HepG2 (cell line): ENCODE results near the gene KDR. TPM values are rescaled to one million over a fixed set of nuclear protein-coding genes. Genes with fewer than 3 reads are reported as not detected.

Experiments
- ATAC-seq: fragments of 200-7000 bp; cut with Tn5 transposase; 3 replicates; pipeline ENCODE4 v1.9.1; 2020; ENCODE audit warnings: mild to moderate bottlenecking, moderate library complexity
- BruUV-seq: library from RNA; stranded (reverse); fragments of 400-500 nt; replicated peaks from 2 replicates; lab custom pipeline; 2021; lab: Mats Ljungman, UMichigan
- CTCF ChIA-PET: fragments of 300-600 bp; formaldehyde crosslinking; extraction: SDS; loops from one replicate; lab custom pipeline; 2021; ENCODE audit warnings: low total read pairs, inconsistent platforms, low intra/inter-chr PET ratio; lab: Yijun Ruan, JAX
- POLR2A ChIA-PET: fragments of 350-600 bp; sonication (Branson Sonifier 250); formaldehyde crosslinking; loops from one replicate; lab custom pipeline; 2020; ENCODE audit warnings: antibody characterized with exemption, inconsistent platforms; lab: Yijun Ruan, JAX
- DNase-seq: peaks from one replicate; pipeline ENCODE4 v3.0.0-alpha.2; 2015; ENCODE audit warnings: low spot score
- FAIRE-seq: peaks from 3 replicates; lab custom pipeline; 2011; peaks lifted over from hg19 to GRCh38; lab: Jason Lieb, UNC
- H2AFZ ChIP-seq: one replicate; pipeline ENCODE4 v1.6.1; 2011; ENCODE audit warnings: low read length, inconsistent platforms
- H3K27ac ChIP-seq: fragments of 300-600 bp; 3 replicates; pipeline ENCODE4 v1.8.0; 2011; ENCODE audit warnings: mixed run types, mild to moderate bottlenecking, mixed read lengths, low read length, inconsistent platforms; ENCODE audit not compliant: insufficient read depth; ENCODE audit errors: extremely low read length
- H3K27me3 ChIP-seq, 2 experiments: fragments of 200-600 bp in 1 of 2; 2 replicates in 1 of 2; 3 replicates in 1 of 2; pipeline versions ENCODE4 v1.6.0 to v1.8.0; 2011; ENCODE audit warnings: low read length in 2 of 2, mild to moderate bottlenecking in 2 of 2, moderate library complexity in 2 of 2, inconsistent platforms in 1 of 2; ENCODE audit not compliant: insufficient read depth in 2 of 2, control insufficient read depth in 1 of 2
- H3K36me3 ChIP-seq, 2 experiments: fragments of 200-600 bp in 1 of 2; replicated peaks in 1 of 2; 2 replicates in 1 of 2; 3 replicates in 1 of 2; pipeline versions ENCODE4 v1.5.1 to v1.8.0; 2011; ENCODE audit warnings: low read length in 2 of 2, inconsistent platforms in 1 of 2; ENCODE audit not compliant: insufficient read depth in 2 of 2, control insufficient read depth in 1 of 2
- H3K4me1 ChIP-seq: 2 replicates; pipeline ENCODE4 v1.5.1; 2012; ENCODE audit warnings: low read length, inconsistent platforms; ENCODE audit not compliant: insufficient read depth
- H3K4me2 ChIP-seq: 2 replicates; pipeline ENCODE4 v1.6.0; 2011; ENCODE audit warnings: low read depth, low read length, inconsistent platforms
- H3K4me3 ChIP-seq, 3 experiments: fragments of 200-600 bp in 1 of 3; sonication (generic), shearing (Covaris generic) in 1 of 3; replicated peaks in 1 of 3; 2 replicates each; pipeline ENCODE4 v1.5.1; 2011 to 2016; ENCODE audit warnings: low read length in 3 of 3, inconsistent platforms in 2 of 3, low read depth in 2 of 3, mild to moderate bottlenecking in 2 of 3, control low read depth in 1 of 3, mixed read lengths in 1 of 3; ENCODE audit not compliant: insufficient read depth in 1 of 3
- H3K79me2 ChIP-seq: one replicate; pipeline ENCODE4 v1.6.1; 2011; ENCODE audit warnings: low read length, inconsistent platforms; ENCODE audit not compliant: insufficient read depth
- H3K9ac ChIP-seq: 2 replicates; pipeline ENCODE4 v1.6.0; 2011; ENCODE audit warnings: mild to moderate bottlenecking, low read depth, low read length, inconsistent platforms; ENCODE audit not compliant: insufficient read depth
- H3K9me3 ChIP-seq: 2 replicates; pipeline ENCODE4 v1.5.1; 2012; ENCODE audit warnings: mild to moderate bottlenecking, low read length
- H4K20me1 ChIP-seq: 2 replicates; pipeline ENCODE4 v1.6.0; 2011; ENCODE audit warnings: inconsistent platforms, mild to moderate bottlenecking, low read length, moderate library complexity; ENCODE audit not compliant: insufficient read depth
- AFF4 ChIP-seq: sonication (generic); formaldehyde crosslinking; IDR thresholded peaks from 2 replicates; pipeline ENCODE4 v1.4.0; 2020; ENCODE audit warnings: missing genetic modification reagents
- AKNA ChIP-seq: sonication (generic); formaldehyde crosslinking; IDR thresholded peaks from 2 replicates; pipeline ENCODE4 v1.4.0; 2020; ENCODE audit warnings: missing genetic modification reagents, borderline replicate concordance
- KLF15 ChIP-seq: sonication (generic); formaldehyde crosslinking; IDR thresholded peaks from 2 replicates; pipeline ENCODE4 v1.8.1; 2023; ENCODE audit warnings: borderline replicate concordance, mild to moderate bottlenecking, inconsistent platforms, missing genetic modification reagents, mixed read lengths
- RAD51 ChIP-seq: fragments of 450-650 bp; IDR thresholded peaks from 2 replicates; pipeline ENCODE4 v1.6.1; 2016; ENCODE audit warnings: borderline replicate concordance
- SP4 ChIP-seq: sonication (generic); formaldehyde crosslinking; IDR thresholded peaks from 2 replicates; pipeline ENCODE4 v1.8.1; 2023; ENCODE audit warnings: mild to moderate bottlenecking, missing genetic modification reagents
- THAP7 ChIP-seq: sonication (generic); formaldehyde crosslinking; IDR thresholded peaks from 2 replicates; pipeline ENCODE4 v1.8.1; 2023; ENCODE audit warnings: mild to moderate bottlenecking, missing genetic modification reagents
- TRIM24 ChIP-seq: sonication (generic); formaldehyde crosslinking; IDR thresholded peaks from 2 replicates; pipeline ENCODE4 v1.8.0; 2022; ENCODE audit warnings: mild to moderate bottlenecking, missing genetic modification reagents
- YEATS4 ChIP-seq: sonication (generic); formaldehyde crosslinking; IDR thresholded peaks from 2 replicates; pipeline ENCODE4 v1.4.0; 2020; ENCODE audit warnings: missing genetic modification reagents, borderline replicate concordance
- WGBS: methylation state at CpG from one replicate; pipeline ENCODE4 v1.1.6; 2017; ENCODE audit warnings: low lambda C conversion rate; 5-methylcytosine and 5-hydroxymethylcytosine counted together
- in situ Hi-C: cut with HindIII; loops from 2 replicates; pipeline ENCODE4 v1.10.0; 2017; ENCODE audit warnings: low pct_unique_long_range_greater_than_20kb; ENCODE audit not compliant: extremely low pct_ligation_motif_present
- intact Hi-C: fragments of 100-400 bp; cut with micrococcal nuclease; formaldehyde crosslinking; loops from one replicate; pipeline ENCODE4 v1.10.0; 2022; ENCODE audit not compliant: unreplicated experiment
- polyA plus RNA-seq, 8 experiments: library from polyadenylated mRNA; depleted of rRNA in 3 of 8; stranded (reverse) in 7 of 8; unstranded in 1 of 8; fragments of >200 nt; fragmentation: Illumina TruSeq in 4 of 8; extraction: Trizol in 4 of 8; gene quantifications; 2 replicates each; pipeline versions ENCODE4 v1.2.1 to v1.2.3, GENCODE V29; 2011 to 2016; ENCODE audit warnings: low read depth in 4 of 8, missing spikeins in 1 of 8, mixed read lengths in 1 of 8; ENCODE audit not compliant: insufficient read depth in 1 of 8
- total RNA-seq, 5 experiments: library from RNA; depleted of rRNA; stranded (reverse); fragments of >200 nt; fragmentation: Illumina TruSeq; extraction: Trizol; gene quantifications; 2 replicates each; pipeline ENCODE4 v1.2.3, GENCODE V29; 2016; ENCODE audit warnings: low read depth in 1 of 5

Gene KDR
- total and polyA plus RNA-seq, 2 of the 13 experiments (the other 11 are each of a cell fraction or from before 2014, with no cell fraction given): not detected

- no peak overlapping the region for H3K4me2 ChIP-seq
- no peak for TF ChIP-seq KLF15 (CRISPR knock-in tag)
- no peak for TF ChIP-seq RAD51
- no peak for TF ChIP-seq AFF4 (CRISPR knock-in tag)
- 21% methylated on average over 5 of the region's 5 CpGs for WGBS
- FAIRE-seq: no peak
- H3K27me3 ChIP-seq: 0 out of 5 replicates have a peak, but pooled peaks cover 0 to 1% of the 10 kb centered on the region in 2 experiments
- no peaks in the 10 kb centered on the region for H3K4me1 ChIP-seq
- CTCF ChIA-PET: no interaction called here
- intact Hi-C loops (no loop called here), in situ Hi-C loops (no loop called here)
- no peaks in the 10 kb centered on the region for H3K79me2 ChIP-seq
- ATAC-seq: no peak
- no peak overlapping the region for H3K4me3 ChIP-seq
- no peak for DNase-seq
- no peaks in the 10 kb centered on the region for H3K9me3 ChIP-seq
- H4K20me1 ChIP-seq: no peaks in the 10 kb centered on the region
- no peak overlapping the region for H3K9ac ChIP-seq
- no TSS peak for BruUV-seq
- POLR2A ChIA-PET: no interaction called here
- no peak overlapping the region for H3K27ac ChIP-seq
- H3K36me3 ChIP-seq: no peaks in the 10 kb centered on the region
- H2AFZ ChIP-seq: no peak overlapping the region
Observed at GRCh38 chr4:55031158-55031557, 94.2 kb downstream of the KDR start.

GRCh38 chr4:55030589-55030988, 94.8 kb downstream of the KDR start:
- 0% methylated on average over 1 of the region's 1 CpG for WGBS
- in situ Hi-C loops (no loop called here), intact Hi-C loops (no loop called here)
- no peak for DNase-seq
- no peak for ATAC-seq
- Histone ChIP-seq H3K9me3 (no peaks in the 10 kb centered on the region), H3K4me1 (no peaks in the 10 kb centered on the region), H4K20me1 (no peaks in the 10 kb centered on the region), H3K4me3 (no peak overlapping the region), H3K4me2 (no peak overlapping the region), H3K27ac (no peak overlapping the region), H3K79me2 (no peaks in the 10 kb centered on the region), H3K27me3 (0 out of 5 replicates have a peak, but pooled peaks cover 0 to 1% of the 10 kb centered on the region in 2 experiments), H2AFZ (no peak overlapping the region), H3K9ac (no peak overlapping the region), H3K36me3 (no peaks in the 10 kb centered on the region)
- no peak for FAIRE-seq
- no TSS peak for BruUV-seq
- ChIA-PET CTCF (no interaction called here), POLR2A (no interaction called here)
- TF ChIP-seq YEATS4 (CRISPR knock-in tag): no peak
- TF ChIP-seq SP4: no peak
- TF ChIP-seq THAP7 (CRISPR knock-in tag): no peak
- no peak for TF ChIP-seq TRIM24 (CRISPR knock-in tag)
- TF ChIP-seq AKNA (CRISPR knock-in tag): no peak
